Measurements from ENCODE around the gene C2orf68. TPM values are rescaled to one million over a fixed set of nuclear protein-coding genes. Genes with fewer than 3 reads are reported as not detected.
"Not testable (repeated sequence)": the region's sequence is repeated elsewhere in the genome, so short reads cannot be mapped to it uniquely, and the experiment has no call there.

C2orf68 gene
- 40.8 and 45.1 TPM in 2 replicates for total RNA-seq
- long read RNA-seq, partial matches to known transcripts = 0 of 21 reads
- long read RNA-seq, other reads (novel, unspliced or antisense) = 20 of 21 reads

- peak within 1 kb of the TSS; percentile 94 for H3K4me3 Mint-ChIP-seq (ENCODE audit: unreplicated experiment)
- DNase-seq (ENCODE audit: extremely low spot score, unreplicated experiment) = peak; percentile 94
- peaks cover 30% of the 10 kb centered on the region for H3K4me1 Mint-ChIP-seq (ENCODE audit: unreplicated experiment)
- H3K27ac Mint-ChIP-seq (ENCODE audit: unreplicated experiment) = peak within 1 kb of the TSS; percentile 93
- no peak for TF ChIP-seq CTCF (IDR thresholded peaks at IDR 0.05)
- peaks cover 12% of the 10 kb centered on the region for H3K36me3 Mint-ChIP-seq (ENCODE audit: unreplicated experiment)
- H3K9me3 Mint-ChIP-seq (ENCODE audit: unreplicated experiment) = no peaks in the 10 kb centered on the region
- H3K27me3 Mint-ChIP-seq (ENCODE audit: unreplicated experiment) = no peaks in the 10 kb centered on the region
Measured at GRCh38 chr2:85611705-85612587, at the start of gene C2orf68. TSS of gene C2orf68 (minus strand) at chr2:85612066. CDS start at chr2:85611984, 82 bp downstream.

GRCh38 chr2:85661139-85661858, 49.4 kb upstream of the C2orf68 start:
- H3K4me3 Mint-ChIP-seq (ENCODE audit: unreplicated experiment) = no peak overlapping the region
- no peaks in the 10 kb centered on the region for H3K9me3 Mint-ChIP-seq (ENCODE audit: unreplicated experiment)
- DNase-seq (ENCODE audit: extremely low spot score, unreplicated experiment) = no peak
- no peak for TF ChIP-seq CTCF (IDR thresholded peaks at IDR 0.05)
- peaks cover 10% of the 10 kb centered on the region for H3K36me3 Mint-ChIP-seq (ENCODE audit: unreplicated experiment)
- no peak overlapping the region for H3K27ac Mint-ChIP-seq (ENCODE audit: unreplicated experiment)
- no peaks in the 10 kb centered on the region for H3K27me3 Mint-ChIP-seq (ENCODE audit: unreplicated experiment)
- H3K4me1 Mint-ChIP-seq (ENCODE audit: unreplicated experiment) = peaks cover 22% of the 10 kb centered on the region

- no peak for TF ChIP-seq CTCF (IDR thresholded peaks at IDR 0.05)
- Mint-ChIP-seq H3K27ac (ENCODE audit: unreplicated experiment) (no peak overlapping the region), H3K4me1 (ENCODE audit: unreplicated experiment) (peaks cover 27% of the 10 kb centered on the region), H3K4me3 (ENCODE audit: unreplicated experiment) (no peak overlapping the region), H3K27me3 (ENCODE audit: unreplicated experiment) (no peaks in the 10 kb centered on the region), H3K9me3 (ENCODE audit: unreplicated experiment) (no peaks in the 10 kb centered on the region), H3K36me3 (ENCODE audit: unreplicated experiment) (peaks cover 10% of the 10 kb centered on the region)
- no peak for DNase-seq (ENCODE audit: extremely low spot score, unreplicated experiment)
Measured at GRCh38 chr2:85660725-85661124, 48.9 kb upstream of the C2orf68 start.

GRCh38 chr2:85660301-85660700, 48.4 kb upstream of the C2orf68 start:
- Mint-ChIP-seq H3K36me3 (ENCODE audit: unreplicated experiment) (peaks cover 10% of the 10 kb centered on the region), H3K4me1 (ENCODE audit: unreplicated experiment) (peaks cover 27% of the 10 kb centered on the region)
- H3K27ac Mint-ChIP-seq (ENCODE audit: unreplicated experiment); H3K9me3 Mint-ChIP-seq (ENCODE audit: unreplicated experiment); H3K27me3 Mint-ChIP-seq (ENCODE audit: unreplicated experiment); DNase-seq (ENCODE audit: extremely low spot score, unreplicated experiment); H3K4me3 Mint-ChIP-seq (ENCODE audit: unreplicated experiment): not testable (repeated sequence)

- Mint-ChIP-seq H3K4me3 (ENCODE audit: unreplicated experiment) (no peak overlapping the region), H3K9me3 (ENCODE audit: unreplicated experiment) (no peaks in the 10 kb centered on the region), H3K36me3 (ENCODE audit: unreplicated experiment) (peaks cover 10% of the 10 kb centered on the region), H3K27ac (ENCODE audit: unreplicated experiment) (no peak overlapping the region), H3K4me1 (ENCODE audit: unreplicated experiment) (peaks cover 27% of the 10 kb centered on the region), H3K27me3 (ENCODE audit: unreplicated experiment) (no peaks in the 10 kb centered on the region)
- TF ChIP-seq CTCF (IDR thresholded peaks at IDR 0.05) = no peak
- no peak for DNase-seq (ENCODE audit: extremely low spot score, unreplicated experiment)
Measured at GRCh38 chr2:85659324-85659981, 47.6 kb upstream of the C2orf68 start.

- H3K9me3 Mint-ChIP-seq (ENCODE audit: unreplicated experiment); H3K27ac Mint-ChIP-seq (ENCODE audit: unreplicated experiment); H3K4me3 Mint-ChIP-seq (ENCODE audit: unreplicated experiment); H3K27me3 Mint-ChIP-seq (ENCODE audit: unreplicated experiment); DNase-seq (ENCODE audit: extremely low spot score, unreplicated experiment): not testable (repeated sequence)
- Mint-ChIP-seq H3K4me1 (ENCODE audit: unreplicated experiment) (peaks cover 20% of the 10 kb centered on the region), H3K36me3 (ENCODE audit: unreplicated experiment) (peaks cover 18% of the 10 kb centered on the region)
Measured at GRCh38 chr2:85657399-85657798, 45.5 kb upstream of the C2orf68 start.

All from osteocyte (in vitro differentiated cells).